Neural cell (in vitro differentiated cells): ENCODE data around the gene SV2C. TPM values are rescaled to one million over a fixed set of nuclear protein-coding genes. Genes with fewer than 3 reads are reported as not detected.

ENCODE experiments used
- H2AFZ ChIP-seq: fragments of 200-600, 300-800 bp; sonication (generic), shearing (Covaris generic); 2 replicates; pipeline ENCODE4 v1.6.0; 2014; ENCODE audit warnings: low read depth, mild to moderate bottlenecking, antibody characterized with exemption, low read length, moderate library complexity
- H3F3A ChIP-seq: fragments of 200-600 bp; shearing (Covaris generic); 2 replicates; pipeline ENCODE4 v1.6.1; 2016; ENCODE audit warnings: mild to moderate bottlenecking, moderate library complexity, mixed read lengths, antibody characterized with exemption, low read length; ENCODE audit not compliant: insufficient read depth, poor library complexity, severe bottlenecking
- H3K27ac ChIP-seq: fragments of 200-600, 300-800 bp; sonication (generic), shearing (Covaris generic); 2 replicates; pipeline ENCODE4 v1.5.1; 2014; ENCODE audit warnings: mild to moderate bottlenecking, low read length, moderate library complexity
- H3K27me3 ChIP-seq: fragments of 300-800, 200-600 bp; sonication (generic), shearing (Covaris generic); 2 replicates; pipeline ENCODE4 v1.6.0; 2014; ENCODE audit warnings: mild to moderate bottlenecking, low read depth, low read length, moderate library complexity; ENCODE audit not compliant: insufficient read depth
- H3K36me3 ChIP-seq: fragments of 300-800, 200-600 bp; sonication (generic), shearing (Covaris generic); 2 replicates; pipeline ENCODE4 v1.5.1; 2014; ENCODE audit warnings: mild to moderate bottlenecking, antibody characterized with exemption, low read length, moderate library complexity; ENCODE audit not compliant: insufficient read depth
- H3K4me2 ChIP-seq: fragments of 300-800, 200-600 bp; sonication (generic), shearing (Covaris generic); 2 replicates; pipeline ENCODE4 v1.6.0; 2014; ENCODE audit warnings: mild to moderate bottlenecking, low read length
- H3K4me3 ChIP-seq: fragments of 300-800, 200-600 bp; sonication (generic), shearing (Covaris generic); 2 replicates; pipeline ENCODE4 v1.5.1; 2014; ENCODE audit warnings: mild to moderate bottlenecking, low read length, moderate library complexity
- H3K79me2 ChIP-seq: fragments of 200-600 bp; shearing (Covaris generic); replicated peaks from 2 replicates; pipeline ENCODE4 v1.6.0; 2014; ENCODE audit warnings: mild to moderate bottlenecking, low read length, moderate library complexity; ENCODE audit not compliant: insufficient read depth
- H3K9ac ChIP-seq: fragments of 300-800, 200-600 bp; sonication (generic), shearing (Covaris generic); 2 replicates; pipeline ENCODE4 v1.6.1; 2016; ENCODE audit warnings: mild to moderate bottlenecking, low read length, mixed read lengths
- H3K9me2 ChIP-seq: fragments of 200-600 bp; shearing (Covaris generic); 2 replicates; pipeline ENCODE4 v1.6.1; 2016; ENCODE audit warnings: mild to moderate bottlenecking, low read length, mixed read lengths; ENCODE audit not compliant: insufficient read depth
- H3K9me3 ChIP-seq: fragments of 200-600, 300-800 bp; sonication (generic), shearing (Covaris generic); 2 replicates; pipeline ENCODE4 v1.6.1; 2016; ENCODE audit warnings: mild to moderate bottlenecking, mixed run types, low read length, moderate library complexity, mixed read lengths
- H4K20me1 ChIP-seq: fragments of 200-600 bp; shearing (Covaris generic); 2 replicates; pipeline ENCODE4 v1.6.1; 2016; ENCODE audit warnings: mild to moderate bottlenecking, mixed run types; ENCODE audit not compliant: insufficient read depth
- EP300 ChIP-seq: fragments of 450-650 bp; conservative IDR thresholded peaks from 2 replicates; pipeline ENCODE4 v1.6.1; 2014; ENCODE audit warnings: antibody characterized with exemption, mild to moderate bottlenecking, moderate library complexity; ENCODE audit not compliant: poor library complexity, severe bottlenecking
- EZH2 ChIP-seq: fragments of 200-600, 300-800 bp; shearing (Covaris generic), sonication (generic); IDR thresholded peaks from 2 replicates; pipeline ENCODE4 v1.6.1; 2014; ENCODE audit warnings: antibody characterized with exemption, low read length, borderline replicate concordance, mild to moderate bottlenecking; ENCODE audit not compliant: insufficient read depth, poor library complexity, severe bottlenecking
- MXI1 ChIP-seq: fragments of 450-650 bp; conservative IDR thresholded peaks from 2 replicates; pipeline ENCODE4 v1.6.1; 2014; ENCODE audit warnings: antibody characterized with exemption, mild to moderate bottlenecking; ENCODE audit not compliant: poor library complexity, severe bottlenecking
- POLR2AphosphoS5 ChIP-seq: IDR thresholded peaks from 2 replicates; pipeline ENCODE4 v1.6.1; 2012
- RAD21 ChIP-seq: fragments of 450-650 bp; conservative IDR thresholded peaks from 2 replicates; pipeline ENCODE4 v1.6.1; 2014; ENCODE audit warnings: antibody characterized with exemption, mild to moderate bottlenecking, moderate library complexity
- REST ChIP-seq: IDR thresholded peaks from 2 replicates; pipeline ENCODE4 v1.6.1; 2012; ENCODE audit warnings: borderline replicate concordance
- TAF1 ChIP-seq: IDR thresholded peaks from 2 replicates; pipeline ENCODE4 v1.6.1; 2012; ENCODE audit warnings: low read depth
- polyA plus RNA-seq: library from polyadenylated mRNA; depleted of rRNA; stranded (reverse); fragments of >200 nt; gene quantifications from 2 replicates; pipeline ENCODE4 v1.2.3, GENCODE V29; 2014
- TF ChIP-seq, protein P1 (sequence below): fragments of 450-650 bp; IDR thresholded peaks from 2 replicates; pipeline ENCODE4 v1.5.1; 2014; ENCODE audit warnings: antibody characterized with exemption, mild to moderate bottlenecking, moderate library complexity; ENCODE audit not compliant: poor library complexity, severe bottlenecking

Gene SV2C
- polyA plus RNA-seq, 1 donor from 2014 or later, result 0.45 TPM

GRCh38 chr5:76216748-76217147 lies 133.6 kb downstream of the SV2C start:
- no peaks in the 10 kb centered on the region for H3K36me3 ChIP-seq
- no peak overlapping the region for H2AFZ ChIP-seq
- H3K9me3 ChIP-seq, result no peaks in the 10 kb centered on the region
- peak; percentile 69 for TF ChIP-seq POLR2AphosphoS5
- no peak for TF ChIP-seq RAD21
- TF ChIP-seq REST, result peak; percentile 93
- TF ChIP-seq EP300, result peak; percentile 76
- H3K27ac ChIP-seq, result peak overlapping the region; percentile 81
- H3K9me2 ChIP-seq, result no peaks in the 10 kb centered on the region
- no peaks in the 10 kb centered on the region for H4K20me1 ChIP-seq
- peak overlapping the region; percentile 11 for H3K4me3 ChIP-seq
- no peaks in the 10 kb centered on the region for H3K79me2 ChIP-seq
- peaks cover 4% of the 10 kb centered on the region for H3F3A ChIP-seq
- no peaks in the 10 kb centered on the region for H3K27me3 ChIP-seq
- H3K9ac ChIP-seq, result peak overlapping the region; percentile 27
- no peak overlapping the region for H3K4me2 ChIP-seq

DNA sequence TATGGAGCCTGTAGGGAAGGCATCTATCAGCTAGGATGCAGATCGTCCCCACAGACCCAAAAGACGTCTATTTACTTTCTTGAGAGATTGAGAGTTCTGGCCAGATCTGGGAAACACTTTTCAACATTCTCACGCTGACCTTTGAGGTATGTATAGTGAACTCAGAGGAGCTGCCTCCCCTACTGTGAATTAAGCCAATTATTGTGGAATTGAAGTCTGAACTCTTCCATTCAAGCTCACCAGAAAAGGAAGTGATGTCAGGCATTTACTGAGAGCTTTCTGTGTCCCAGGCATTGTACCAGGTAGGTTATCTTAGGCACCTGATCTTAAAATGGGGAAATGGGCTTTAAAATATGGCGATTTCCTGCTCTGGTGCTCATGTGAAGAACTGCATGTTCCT lies 136.5 kb downstream of the SV2C start:
- no peak overlapping the region for H3K4me2 ChIP-seq
- no peak overlapping the region for H3K4me3 ChIP-seq
- no peak overlapping the region for H3K27ac ChIP-seq
- no peaks in the 10 kb centered on the region for H3K27me3 ChIP-seq
- no peak overlapping the region for H2AFZ ChIP-seq
- no peak for TF ChIP-seq EP300
- no peak for TF ChIP-seq MXI1
- TF ChIP-seq, protein P1, sequence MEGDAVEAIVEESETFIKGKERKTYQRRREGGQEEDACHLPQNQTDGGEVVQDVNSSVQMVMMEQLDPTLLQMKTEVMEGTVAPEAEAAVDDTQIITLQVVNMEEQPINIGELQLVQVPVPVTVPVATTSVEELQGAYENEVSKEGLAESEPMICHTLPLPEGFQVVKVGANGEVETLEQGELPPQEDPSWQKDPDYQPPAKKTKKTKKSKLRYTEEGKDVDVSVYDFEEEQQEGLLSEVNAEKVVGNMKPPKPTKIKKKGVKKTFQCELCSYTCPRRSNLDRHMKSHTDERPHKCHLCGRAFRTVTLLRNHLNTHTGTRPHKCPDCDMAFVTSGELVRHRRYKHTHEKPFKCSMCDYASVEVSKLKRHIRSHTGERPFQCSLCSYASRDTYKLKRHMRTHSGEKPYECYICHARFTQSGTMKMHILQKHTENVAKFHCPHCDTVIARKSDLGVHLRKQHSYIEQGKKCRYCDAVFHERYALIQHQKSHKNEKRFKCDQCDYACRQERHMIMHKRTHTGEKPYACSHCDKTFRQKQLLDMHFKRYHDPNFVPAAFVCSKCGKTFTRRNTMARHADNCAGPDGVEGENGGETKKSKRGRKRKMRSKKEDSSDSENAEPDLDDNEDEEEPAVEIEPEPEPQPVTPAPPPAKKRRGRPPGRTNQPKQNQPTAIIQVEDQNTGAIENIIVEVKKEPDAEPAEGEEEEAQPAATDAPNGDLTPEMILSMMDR, result no peak
- TF ChIP-seq EZH2, result no peak
- TF ChIP-seq REST, result no peak
- no peak for TF ChIP-seq RAD21
- TF ChIP-seq TAF1, result no peak
- no peak for TF ChIP-seq POLR2AphosphoS5
- H3K36me3 ChIP-seq, result no peaks in the 10 kb centered on the region
- no peaks in the 10 kb centered on the region for H3K9me2 ChIP-seq
- no peaks in the 10 kb centered on the region for H3K79me2 ChIP-seq
- no peaks in the 10 kb centered on the region for H4K20me1 ChIP-seq
- no peaks in the 10 kb centered on the region for H3K9me3 ChIP-seq
- peaks cover 4% of the 10 kb centered on the region for H3F3A ChIP-seq
- no peak overlapping the region for H3K9ac ChIP-seq
